DOHH2 (cell line): ENCODE measurements around the gene ANKRD28.

Experiments
- EZH2phosphoT487 ChIP-seq: fragments of 200-600 bp; sonication (generic); IDR thresholded peaks from 2 replicates; pipeline ENCODE4 v1.6.1; 2017; ENCODE audit warnings: borderline replicate concordance, mild to moderate bottlenecking, antibody characterized with exemption, low read length, moderate library complexity, mixed read lengths
- TF ChIP-seq, protein P1 (sequence below): fragments of 200-600 bp; sonication (generic); IDR thresholded peaks from one replicate; pipeline ENCODE4 v1.5.1; 2014; ENCODE audit warnings: antibody characterized with exemption, mild to moderate bottlenecking, low read depth, low read length; ENCODE audit not compliant: poor library complexity, severe bottlenecking

DNA sequence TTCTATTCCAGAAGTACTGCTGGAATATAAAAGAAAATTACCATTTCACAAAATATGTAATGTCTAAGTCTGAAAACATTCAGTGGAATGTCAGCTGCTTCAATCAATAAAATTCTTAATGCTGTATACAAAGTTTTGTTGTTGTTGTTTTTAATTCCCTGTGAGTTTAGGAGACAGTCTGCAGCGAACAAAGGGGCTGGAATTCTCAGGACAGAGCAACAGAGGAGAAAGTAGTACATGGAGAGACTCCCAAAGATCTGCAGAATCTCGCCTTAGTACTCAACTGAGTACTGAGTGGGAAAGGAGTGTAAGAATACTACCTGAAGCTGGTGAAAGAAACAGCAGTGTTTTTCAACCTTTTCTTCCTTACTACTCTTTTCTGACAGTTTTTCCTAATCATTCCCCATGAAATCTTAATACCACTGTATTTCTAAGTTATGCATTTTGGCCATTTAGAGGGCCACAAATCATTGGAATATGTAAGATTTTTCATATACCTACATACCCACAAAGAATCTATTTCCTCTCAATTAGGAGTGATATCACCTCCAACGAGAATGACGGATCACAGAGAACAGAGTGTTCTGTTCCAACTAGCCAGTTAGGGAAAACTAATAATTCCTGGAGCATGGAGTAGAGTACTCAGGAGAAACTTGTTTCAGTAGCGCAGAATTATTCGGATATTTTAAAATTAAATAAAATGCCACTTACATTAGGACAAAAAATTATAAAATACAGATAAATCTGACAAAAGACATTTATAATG lies 16.0 kb downstream of the ANKRD28 start:
- TF ChIP-seq, protein P1, sequence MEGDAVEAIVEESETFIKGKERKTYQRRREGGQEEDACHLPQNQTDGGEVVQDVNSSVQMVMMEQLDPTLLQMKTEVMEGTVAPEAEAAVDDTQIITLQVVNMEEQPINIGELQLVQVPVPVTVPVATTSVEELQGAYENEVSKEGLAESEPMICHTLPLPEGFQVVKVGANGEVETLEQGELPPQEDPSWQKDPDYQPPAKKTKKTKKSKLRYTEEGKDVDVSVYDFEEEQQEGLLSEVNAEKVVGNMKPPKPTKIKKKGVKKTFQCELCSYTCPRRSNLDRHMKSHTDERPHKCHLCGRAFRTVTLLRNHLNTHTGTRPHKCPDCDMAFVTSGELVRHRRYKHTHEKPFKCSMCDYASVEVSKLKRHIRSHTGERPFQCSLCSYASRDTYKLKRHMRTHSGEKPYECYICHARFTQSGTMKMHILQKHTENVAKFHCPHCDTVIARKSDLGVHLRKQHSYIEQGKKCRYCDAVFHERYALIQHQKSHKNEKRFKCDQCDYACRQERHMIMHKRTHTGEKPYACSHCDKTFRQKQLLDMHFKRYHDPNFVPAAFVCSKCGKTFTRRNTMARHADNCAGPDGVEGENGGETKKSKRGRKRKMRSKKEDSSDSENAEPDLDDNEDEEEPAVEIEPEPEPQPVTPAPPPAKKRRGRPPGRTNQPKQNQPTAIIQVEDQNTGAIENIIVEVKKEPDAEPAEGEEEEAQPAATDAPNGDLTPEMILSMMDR: no peak
- TF ChIP-seq EZH2phosphoT487: no peak
